Endothelial cell (in vitro differentiated cells): ENCODE measurements around the gene IGF2R. TPM values are rescaled to one million over a fixed set of nuclear protein-coding genes. Genes with fewer than 3 reads are reported as not detected.

Experiments
- DNase-seq: peaks from one replicate; pipeline ENCODE4 v3.0.0; 2021; ENCODE audit warnings: low spot score
- H3K27ac Mint-ChIP-seq: one replicate; pipeline ENCODE4 v1.8.0; 2021; ENCODE audit warnings: mixed read lengths, inconsistent platforms; ENCODE audit not compliant: unreplicated experiment
- H3K27me3 Mint-ChIP-seq: one replicate; pipeline ENCODE4 v1.8.0; 2021; ENCODE audit warnings: mild to moderate bottlenecking, moderate library complexity, mixed read lengths, inconsistent platforms; ENCODE audit not compliant: unreplicated experiment
- H3K36me3 Mint-ChIP-seq: one replicate; pipeline ENCODE4 v1.8.0; 2021; ENCODE audit warnings: mild to moderate bottlenecking, low read depth, mixed read lengths, inconsistent platforms; ENCODE audit not compliant: unreplicated experiment
- H3K4me1 Mint-ChIP-seq: one replicate; pipeline ENCODE4 v1.8.0; 2021; ENCODE audit warnings: mild to moderate bottlenecking, mixed read lengths, inconsistent platforms; ENCODE audit not compliant: unreplicated experiment
- H3K4me3 Mint-ChIP-seq: one replicate; pipeline ENCODE4 v1.8.0; 2021; ENCODE audit warnings: mild to moderate bottlenecking, mixed read lengths, inconsistent platforms; ENCODE audit not compliant: unreplicated experiment
- H3K9me3 Mint-ChIP-seq: one replicate; pipeline ENCODE4 v1.8.0; 2021; ENCODE audit warnings: mixed read lengths, inconsistent platforms; ENCODE audit not compliant: unreplicated experiment
- total RNA-seq: library from RNA; stranded (reverse); fragmentation: NEBNext Ultra II Directional; extraction: Animal tissue kit (Norgen Biotek cat#: 25700); gene quantifications from one replicate; pipeline ENCODE4 v1.2.1, GENCODE V29; 2021; ENCODE audit not compliant: unreplicated experiment
- TF ChIP-seq, protein P1 (sequence below): fragments of 200-600 bp; sonication (generic); IDR thresholded peaks from one replicate; pipeline ENCODE4 v1.5.0; 2021; ENCODE audit warnings: antibody characterized with exemption; ENCODE audit not compliant: unreplicated experiment

The IGF2R gene
- total RNA-seq, 1 donor from 2014 or later = 108 TPM

DNA sequence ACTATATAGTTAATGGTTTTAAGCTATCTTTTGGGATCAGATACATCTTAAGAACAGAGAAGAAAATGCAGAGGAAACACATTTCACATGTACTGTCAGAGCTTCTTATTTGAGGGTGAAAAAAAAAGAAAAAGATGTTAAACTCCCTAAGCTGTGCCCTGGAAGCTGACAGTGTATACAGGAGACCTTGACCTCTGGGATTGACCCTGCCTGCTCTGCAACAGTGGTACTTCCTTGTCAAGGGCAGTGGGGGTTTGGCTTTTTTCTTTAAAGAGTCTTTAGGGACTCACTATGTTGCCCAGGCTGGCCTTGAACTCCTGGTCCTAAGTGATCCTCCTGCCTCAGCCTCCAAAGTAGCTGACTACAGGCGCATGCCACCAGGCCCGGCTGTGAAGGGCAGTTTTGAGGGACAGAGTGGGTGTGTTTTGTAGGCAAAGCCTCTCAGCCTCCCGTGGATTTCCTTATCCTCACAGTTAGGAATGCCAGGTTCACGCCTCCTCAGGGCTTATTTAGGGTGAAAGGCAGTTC lies 92.1 kb downstream of the IGF2R start:
- peaks cover 67% of the 10 kb centered on the region for H3K36me3 Mint-ChIP-seq
- DNase-seq = no peak

DNA sequence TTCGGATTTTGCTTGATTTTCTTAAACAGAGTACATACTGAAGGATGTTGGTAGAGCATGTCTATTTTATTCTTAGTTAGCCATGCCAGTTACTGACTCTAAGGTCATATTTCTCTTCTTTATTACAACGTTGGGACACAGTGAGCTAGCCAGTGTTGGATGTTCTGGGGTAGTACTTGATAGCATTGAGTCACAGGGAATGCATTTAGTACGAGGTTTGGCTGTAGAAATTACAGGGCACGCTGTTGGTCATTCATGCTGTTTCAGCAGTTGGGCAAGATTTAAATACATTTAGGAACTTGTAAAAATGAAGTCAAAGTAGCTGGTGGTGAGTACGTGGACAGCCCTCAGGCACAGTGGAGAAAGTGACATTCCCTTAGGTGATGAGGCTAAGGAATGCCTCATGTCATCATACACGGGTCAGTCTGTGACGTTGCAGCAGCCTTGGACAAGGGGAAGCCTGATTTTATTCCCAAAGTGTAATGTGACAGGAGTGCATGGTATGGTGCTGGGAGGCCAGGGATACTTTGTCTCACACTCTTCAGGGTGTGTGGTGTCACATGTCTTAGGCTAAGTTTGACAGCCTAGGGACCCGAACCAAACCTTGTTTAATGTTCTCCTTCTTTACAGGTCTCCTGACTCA lies 95.0 kb downstream of the IGF2R start:
- Mint-ChIP-seq H3K4me3 (peak overlapping the region; percentile 35), H3K9me3 (no peaks in the 10 kb centered on the region), H3K36me3 (peaks cover 70% of the 10 kb centered on the region), H3K27me3 (peaks cover 11% of the 10 kb centered on the region), H3K4me1 (no peaks in the 10 kb centered on the region), H3K27ac (no peak overlapping the region)
- no peak for DNase-seq
- TF ChIP-seq, protein P1, sequence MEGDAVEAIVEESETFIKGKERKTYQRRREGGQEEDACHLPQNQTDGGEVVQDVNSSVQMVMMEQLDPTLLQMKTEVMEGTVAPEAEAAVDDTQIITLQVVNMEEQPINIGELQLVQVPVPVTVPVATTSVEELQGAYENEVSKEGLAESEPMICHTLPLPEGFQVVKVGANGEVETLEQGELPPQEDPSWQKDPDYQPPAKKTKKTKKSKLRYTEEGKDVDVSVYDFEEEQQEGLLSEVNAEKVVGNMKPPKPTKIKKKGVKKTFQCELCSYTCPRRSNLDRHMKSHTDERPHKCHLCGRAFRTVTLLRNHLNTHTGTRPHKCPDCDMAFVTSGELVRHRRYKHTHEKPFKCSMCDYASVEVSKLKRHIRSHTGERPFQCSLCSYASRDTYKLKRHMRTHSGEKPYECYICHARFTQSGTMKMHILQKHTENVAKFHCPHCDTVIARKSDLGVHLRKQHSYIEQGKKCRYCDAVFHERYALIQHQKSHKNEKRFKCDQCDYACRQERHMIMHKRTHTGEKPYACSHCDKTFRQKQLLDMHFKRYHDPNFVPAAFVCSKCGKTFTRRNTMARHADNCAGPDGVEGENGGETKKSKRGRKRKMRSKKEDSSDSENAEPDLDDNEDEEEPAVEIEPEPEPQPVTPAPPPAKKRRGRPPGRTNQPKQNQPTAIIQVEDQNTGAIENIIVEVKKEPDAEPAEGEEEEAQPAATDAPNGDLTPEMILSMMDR = no peak

More for the DNA sequence above, 92.1 kb downstream of the IGF2R start:
- Mint-ChIP-seq H3K4me1 (no peaks in the 10 kb centered on the region), H3K4me3 (peak overlapping the region; percentile 19), H3K9me3 (no peaks in the 10 kb centered on the region), H3K27ac (no peak overlapping the region), H3K27me3 (peaks cover 6% of the 10 kb centered on the region)
- TF ChIP-seq, protein P1 = no peak

DNA sequence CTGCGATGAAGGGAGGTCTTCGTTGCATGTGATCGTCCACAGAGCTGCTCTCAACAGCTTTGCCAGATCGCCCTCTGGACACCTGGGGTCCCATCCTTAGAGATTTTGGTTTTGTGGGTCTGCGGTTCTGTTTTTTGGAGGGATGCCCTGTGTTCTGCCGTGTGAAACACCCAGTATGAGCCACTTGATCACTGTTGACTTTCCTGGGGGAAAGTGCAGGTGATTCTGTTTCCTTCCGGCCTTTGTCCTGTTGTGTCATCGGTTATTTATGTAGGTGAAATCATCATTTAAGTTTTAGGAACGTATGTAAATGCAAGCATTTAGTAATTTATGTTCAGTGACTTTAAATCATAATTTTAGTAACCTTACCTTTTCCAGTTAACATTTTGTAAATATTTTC lies 96.3 kb downstream of the IGF2R start:
- Mint-ChIP-seq H3K27ac (peak overlapping the region; percentile 48), H3K4me3 (no peak overlapping the region), H3K4me1 (no peaks in the 10 kb centered on the region), H3K9me3 (no peaks in the 10 kb centered on the region), H3K36me3 (peaks cover 71% of the 10 kb centered on the region), H3K27me3 (peaks cover 11% of the 10 kb centered on the region)
- DNase-seq = no peak
- TF ChIP-seq, protein P1 = no peak

DNA sequence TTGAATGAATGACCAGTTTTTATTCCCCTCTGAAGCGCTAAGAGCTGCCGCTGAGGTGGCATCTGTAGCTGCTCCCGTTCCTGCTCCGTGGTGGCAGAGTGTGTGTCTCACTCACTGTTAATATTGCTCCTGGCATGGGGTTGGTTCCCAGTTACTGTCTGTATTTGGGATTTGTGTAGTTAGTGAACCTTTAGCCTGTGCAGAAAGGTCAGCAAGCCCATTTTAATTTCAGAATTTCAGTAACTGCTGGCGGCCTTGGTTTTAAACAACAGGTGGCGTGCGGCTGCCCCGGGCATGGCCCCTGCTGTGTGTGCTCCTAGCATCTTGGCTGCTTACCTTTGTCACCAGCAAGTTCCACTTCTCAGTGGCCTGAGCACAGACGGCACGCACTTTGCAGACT lies 98.7 kb downstream of the IGF2R start:
- Mint-ChIP-seq H3K4me1 (no peaks in the 10 kb centered on the region), H3K9me3 (no peaks in the 10 kb centered on the region), H3K36me3 (peaks cover 65% of the 10 kb centered on the region), H3K27ac (no peak overlapping the region), H3K27me3 (peaks cover 7% of the 10 kb centered on the region), H3K4me3 (peak overlapping the region; percentile 33)
- TF ChIP-seq, protein P1 = no peak
- no peak for DNase-seq

DNA sequence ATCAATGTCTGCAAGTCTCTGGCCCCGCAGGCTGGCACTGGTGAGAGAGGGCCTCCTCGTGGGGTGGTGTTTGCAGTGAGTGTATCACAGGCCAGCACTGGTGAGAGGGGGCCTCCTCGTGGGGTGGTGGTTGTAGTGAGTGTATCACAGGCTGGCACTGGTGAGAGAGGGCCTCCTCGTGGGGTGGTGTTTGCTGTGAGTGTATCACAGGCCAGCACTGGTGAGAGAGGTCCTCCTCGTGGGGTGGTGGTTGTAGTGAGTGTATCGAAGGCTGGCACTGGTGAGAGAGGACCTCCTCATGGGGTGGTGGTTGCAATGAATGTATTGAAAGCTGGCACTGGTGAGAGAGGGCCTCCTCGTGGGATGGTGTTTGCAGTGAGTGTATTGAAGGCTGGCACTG lies 99.5 kb downstream of the IGF2R start:
- Mint-ChIP-seq H3K9me3 (no peaks in the 10 kb centered on the region), H3K4me3 (peak overlapping the region; percentile 48), H3K36me3 (peaks cover 69% of the 10 kb centered on the region), H3K4me1 (no peaks in the 10 kb centered on the region), H3K27me3 (peaks cover 8% of the 10 kb centered on the region), H3K27ac (no peak overlapping the region)
- no peak for DNase-seq
- TF ChIP-seq, protein P1 = no peak
